Adrenal gland (tissue), 5 donors: ENCODE data around the gene WEE1.
"Not testable (repeated sequence)": the region's sequence is repeated elsewhere in the genome, so short reads cannot be mapped to it uniquely, and the experiment has no call there.

Source experiments
- POLR2A ChIP-seq, 2 donors: fragments of 450-650 bp; IDR thresholded peaks; one replicate each; pipeline ENCODE4 v1.6.1; 2017; ENCODE audit warnings: antibody characterized with exemption in 2 of 2, mild to moderate bottlenecking in 2 of 2, moderate library complexity in 1 of 2
- TF ChIP-seq, protein P1 (sequence below), 6 experiments: fragments of 450-650 bp in 4 of 6; fragments of 200-600 bp in 2 of 6; sonication (generic) in 1 of 6; IDR thresholded peaks; 1 replicate in 5 of 6; 2 replicates in 1 of 6; pipeline versions ENCODE4 v1.5.1 to v1.8.0; 2016 to 2021; ENCODE audit warnings: antibody characterized with exemption in 6 of 6, mild to moderate bottlenecking in 2 of 6, moderate library complexity in 1 of 6
- donor health status: DM: no; HTN: no; CAD: no.

DNA sequence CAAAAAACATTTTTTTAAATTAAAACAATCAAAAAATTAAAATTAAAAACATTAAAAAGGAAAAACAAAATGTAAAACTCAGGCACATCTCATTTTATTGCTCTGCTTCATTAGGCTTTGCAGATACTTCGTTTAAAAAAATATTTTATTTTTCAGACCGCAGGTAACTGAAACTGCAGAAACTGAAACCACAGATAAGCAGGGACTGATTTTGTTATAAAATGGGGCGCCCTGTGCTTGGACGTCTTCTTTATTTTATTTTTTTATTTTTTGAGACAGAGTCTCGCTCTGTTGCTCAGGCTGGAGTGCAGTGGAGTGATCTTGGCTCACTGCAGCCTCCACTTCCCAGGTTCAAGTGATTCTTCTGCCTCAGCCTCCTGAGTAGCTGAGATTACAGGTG lies 24.3 kb upstream of the WEE1 start:
- not testable (repeated sequence) for TF ChIP-seq POLR2A (IDR thresholded peaks at IDR 0.05)
- TF ChIP-seq, protein P1, sequence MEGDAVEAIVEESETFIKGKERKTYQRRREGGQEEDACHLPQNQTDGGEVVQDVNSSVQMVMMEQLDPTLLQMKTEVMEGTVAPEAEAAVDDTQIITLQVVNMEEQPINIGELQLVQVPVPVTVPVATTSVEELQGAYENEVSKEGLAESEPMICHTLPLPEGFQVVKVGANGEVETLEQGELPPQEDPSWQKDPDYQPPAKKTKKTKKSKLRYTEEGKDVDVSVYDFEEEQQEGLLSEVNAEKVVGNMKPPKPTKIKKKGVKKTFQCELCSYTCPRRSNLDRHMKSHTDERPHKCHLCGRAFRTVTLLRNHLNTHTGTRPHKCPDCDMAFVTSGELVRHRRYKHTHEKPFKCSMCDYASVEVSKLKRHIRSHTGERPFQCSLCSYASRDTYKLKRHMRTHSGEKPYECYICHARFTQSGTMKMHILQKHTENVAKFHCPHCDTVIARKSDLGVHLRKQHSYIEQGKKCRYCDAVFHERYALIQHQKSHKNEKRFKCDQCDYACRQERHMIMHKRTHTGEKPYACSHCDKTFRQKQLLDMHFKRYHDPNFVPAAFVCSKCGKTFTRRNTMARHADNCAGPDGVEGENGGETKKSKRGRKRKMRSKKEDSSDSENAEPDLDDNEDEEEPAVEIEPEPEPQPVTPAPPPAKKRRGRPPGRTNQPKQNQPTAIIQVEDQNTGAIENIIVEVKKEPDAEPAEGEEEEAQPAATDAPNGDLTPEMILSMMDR (IDR thresholded peaks at IDR 0.05) = not testable (repeated sequence)
